DOHH2 (cell line): ENCODE results near the gene GRAP.
"Not testable (repeated sequence)": the region's sequence is repeated elsewhere in the genome, so short reads cannot be mapped to it uniquely, and the experiment has no call there.

Experiments
- EZH2phosphoT487 ChIP-seq: fragments of 200-600 bp; sonication (generic); IDR thresholded peaks from 2 replicates; pipeline ENCODE4 v1.6.1; 2017; ENCODE audit warnings: borderline replicate concordance, mild to moderate bottlenecking, antibody characterized with exemption, low read length, moderate library complexity, mixed read lengths
- TF ChIP-seq, protein P1 (sequence below): fragments of 200-600 bp; sonication (generic); IDR thresholded peaks from one replicate; pipeline ENCODE4 v1.5.1; 2014; ENCODE audit warnings: antibody characterized with exemption, mild to moderate bottlenecking, low read depth, low read length; ENCODE audit not compliant: poor library complexity, severe bottlenecking

DNA sequence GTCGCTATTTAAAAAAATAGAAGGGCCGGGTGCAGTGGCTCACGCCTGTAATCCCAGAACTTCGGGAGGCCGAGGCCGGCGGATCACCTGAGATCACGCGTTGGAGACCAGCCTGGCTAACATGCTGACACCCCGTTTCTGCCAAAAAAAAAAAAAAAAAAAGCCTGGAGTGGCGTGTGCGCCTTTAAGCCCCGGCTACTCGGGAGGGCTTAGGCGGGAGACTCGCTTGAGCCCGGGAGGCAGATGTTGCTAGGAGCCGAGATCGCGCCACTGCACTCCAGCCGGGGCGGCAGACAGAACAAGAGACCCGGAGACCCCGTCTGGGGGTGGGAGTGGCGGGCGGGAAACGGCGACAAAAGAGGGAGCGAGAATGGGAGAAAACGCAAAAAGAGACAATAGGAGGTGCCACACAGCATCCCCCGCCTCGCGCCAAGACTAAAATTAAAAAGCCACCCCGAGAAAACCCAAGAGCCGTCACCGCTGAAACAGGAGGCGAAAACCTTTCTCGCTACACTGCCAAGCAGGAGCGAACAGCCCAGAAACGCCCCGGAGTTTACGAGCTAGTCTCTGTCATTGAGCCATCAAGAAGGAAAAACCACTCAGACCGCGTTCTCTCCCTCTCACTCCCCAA lies 16.7 kb upstream of the GRAP start:
- TF ChIP-seq, protein P1, sequence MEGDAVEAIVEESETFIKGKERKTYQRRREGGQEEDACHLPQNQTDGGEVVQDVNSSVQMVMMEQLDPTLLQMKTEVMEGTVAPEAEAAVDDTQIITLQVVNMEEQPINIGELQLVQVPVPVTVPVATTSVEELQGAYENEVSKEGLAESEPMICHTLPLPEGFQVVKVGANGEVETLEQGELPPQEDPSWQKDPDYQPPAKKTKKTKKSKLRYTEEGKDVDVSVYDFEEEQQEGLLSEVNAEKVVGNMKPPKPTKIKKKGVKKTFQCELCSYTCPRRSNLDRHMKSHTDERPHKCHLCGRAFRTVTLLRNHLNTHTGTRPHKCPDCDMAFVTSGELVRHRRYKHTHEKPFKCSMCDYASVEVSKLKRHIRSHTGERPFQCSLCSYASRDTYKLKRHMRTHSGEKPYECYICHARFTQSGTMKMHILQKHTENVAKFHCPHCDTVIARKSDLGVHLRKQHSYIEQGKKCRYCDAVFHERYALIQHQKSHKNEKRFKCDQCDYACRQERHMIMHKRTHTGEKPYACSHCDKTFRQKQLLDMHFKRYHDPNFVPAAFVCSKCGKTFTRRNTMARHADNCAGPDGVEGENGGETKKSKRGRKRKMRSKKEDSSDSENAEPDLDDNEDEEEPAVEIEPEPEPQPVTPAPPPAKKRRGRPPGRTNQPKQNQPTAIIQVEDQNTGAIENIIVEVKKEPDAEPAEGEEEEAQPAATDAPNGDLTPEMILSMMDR = not testable (repeated sequence)
- not testable (repeated sequence) for TF ChIP-seq EZH2phosphoT487
